Measurements from ENCODE around the gene B3GALT5. TPM values are rescaled to one million over a fixed set of nuclear protein-coding genes. Genes with fewer than 3 reads are reported as not detected.

B3GALT5 gene
- polyA plus RNA-seq, 1 donor (not counting 4 experiments of a cell fraction or from before 2014, with no cell fraction given), result not detected

DNA sequence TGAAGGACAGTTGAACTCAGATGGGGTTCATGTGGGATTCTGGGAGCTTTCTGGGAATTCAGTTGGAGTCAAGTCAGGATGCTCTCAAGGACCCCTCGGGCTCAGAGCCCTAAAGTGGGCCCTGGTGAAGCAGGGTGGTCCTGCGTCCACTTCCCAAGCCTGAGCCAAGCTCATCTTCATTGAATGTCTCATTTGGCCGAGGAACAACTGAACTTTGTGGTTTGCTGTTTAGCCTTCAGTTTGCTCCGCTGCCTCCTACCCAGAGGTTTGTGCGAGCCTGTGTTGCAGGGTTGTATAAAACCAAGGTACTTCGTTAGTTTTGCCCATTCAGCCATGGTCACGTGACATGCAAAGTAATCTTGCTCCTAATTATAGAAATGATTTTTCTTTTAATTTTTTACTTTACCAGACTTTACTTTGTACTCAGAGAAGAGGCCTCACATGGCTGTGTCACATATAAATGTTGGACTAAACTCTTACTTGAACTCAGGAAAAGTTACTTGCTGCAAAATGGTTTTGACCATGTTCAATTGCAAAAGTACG, 49.7 kb downstream of the B3GALT5 start:
- FAIRE-seq, result no peak

DNA sequence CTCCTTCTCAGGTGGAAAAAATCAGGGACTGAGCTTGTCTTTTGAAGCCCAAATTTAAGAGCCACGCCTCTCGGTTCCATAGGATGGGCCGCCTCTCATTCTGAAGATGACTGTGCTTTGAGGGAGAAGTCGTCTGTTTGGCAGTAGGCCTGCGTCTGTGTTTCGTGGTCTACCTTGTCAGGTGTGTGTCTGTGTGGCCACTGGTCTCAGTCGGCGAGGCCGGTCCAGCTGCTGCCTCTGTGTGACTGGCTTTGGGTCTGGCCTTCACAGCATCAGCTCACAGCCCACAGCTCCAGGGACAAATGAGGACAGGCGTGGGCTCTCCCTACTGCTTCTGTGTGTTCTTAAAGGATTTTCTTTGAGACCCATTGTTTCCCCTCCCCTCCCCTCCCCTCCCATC, 50.3 kb downstream of the B3GALT5 start:
- Histone ChIP-seq H3K27me3 (ENCODE audit: control insufficient read depth, extremely low read depth, insufficient read depth, low read length) (no peaks in the 10 kb centered on the region), H4K20me1 (ENCODE audit: control insufficient read depth, extremely low read depth, insufficient read depth, low read length) (no peaks in the 10 kb centered on the region), H3K9ac (ENCODE audit: control insufficient read depth, extremely low read depth, insufficient read depth, low read length) (no peak overlapping the region), H3K9me1 (ENCODE audit: control insufficient read depth, extremely low read depth, insufficient read depth, low read length) (no peaks in the 10 kb centered on the region), H3K4me1 (ENCODE audit: control insufficient read depth, extremely low read depth, insufficient read depth, low read length) (no peaks in the 10 kb centered on the region), H3K36me3 (ENCODE audit: control insufficient read depth in 2 of 2, extremely low read depth in 1 of 2, insufficient read depth in 2 of 2, low read length in 2 of 2) (no peaks in the 10 kb centered on the region), H3K4me2 (ENCODE audit: control insufficient read depth, extremely low read depth, insufficient read depth, low read depth, low read length) (no peak overlapping the region), H3K27ac (ENCODE audit: control insufficient read depth, insufficient read depth, low read length) (no peak overlapping the region), H3K4me3 (ENCODE audit: control insufficient read depth in 2 of 3, extremely low read depth in 1 of 3, insufficient read depth in 2 of 3, low read depth in 1 of 3, low read length in 3 of 3) (no peak overlapping the region), H3K9me3 (ENCODE audit: control insufficient read depth, low read depth, low read length) (peaks cover 8% of the 10 kb centered on the region), H2AFZ (ENCODE audit: control insufficient read depth, low read length) (no peak overlapping the region), H3K79me2 (ENCODE audit: control insufficient read depth, insufficient read depth, low read length) (no peaks in the 10 kb centered on the region)
- FAIRE-seq (no peak), DNase-seq (ENCODE audit: low read depth, low spot score) (no peak)
- no peak for TF ChIP-seq EZH2 (IDR thresholded peaks at IDR 0.05; ENCODE audit: low read length)
- TF ChIP-seq, protein P1, sequence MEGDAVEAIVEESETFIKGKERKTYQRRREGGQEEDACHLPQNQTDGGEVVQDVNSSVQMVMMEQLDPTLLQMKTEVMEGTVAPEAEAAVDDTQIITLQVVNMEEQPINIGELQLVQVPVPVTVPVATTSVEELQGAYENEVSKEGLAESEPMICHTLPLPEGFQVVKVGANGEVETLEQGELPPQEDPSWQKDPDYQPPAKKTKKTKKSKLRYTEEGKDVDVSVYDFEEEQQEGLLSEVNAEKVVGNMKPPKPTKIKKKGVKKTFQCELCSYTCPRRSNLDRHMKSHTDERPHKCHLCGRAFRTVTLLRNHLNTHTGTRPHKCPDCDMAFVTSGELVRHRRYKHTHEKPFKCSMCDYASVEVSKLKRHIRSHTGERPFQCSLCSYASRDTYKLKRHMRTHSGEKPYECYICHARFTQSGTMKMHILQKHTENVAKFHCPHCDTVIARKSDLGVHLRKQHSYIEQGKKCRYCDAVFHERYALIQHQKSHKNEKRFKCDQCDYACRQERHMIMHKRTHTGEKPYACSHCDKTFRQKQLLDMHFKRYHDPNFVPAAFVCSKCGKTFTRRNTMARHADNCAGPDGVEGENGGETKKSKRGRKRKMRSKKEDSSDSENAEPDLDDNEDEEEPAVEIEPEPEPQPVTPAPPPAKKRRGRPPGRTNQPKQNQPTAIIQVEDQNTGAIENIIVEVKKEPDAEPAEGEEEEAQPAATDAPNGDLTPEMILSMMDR (optimal IDR thresholded peaks at IDR 0.05 in 1 of 3, IDR thresholded peaks at IDR 0.05 in 1 of 3, conservative IDR thresholded peaks at IDR 0.05 in 1 of 3; ENCODE audit: extremely low read depth in 1 of 3, insufficient read depth in 2 of 3, low read length in 3 of 3), result no peak
- dilution Hi-C loops (cut with MboI; ENCODE audit: extremely low pct_ligation_motif_present, low sequenced_read_pairs), result no loop called here

More for the DNA sequence above, 49.7 kb downstream of the B3GALT5 start:
- Histone ChIP-seq H2AFZ (ENCODE audit: control insufficient read depth, low read length) (no peak overlapping the region), H3K9ac (ENCODE audit: control insufficient read depth, extremely low read depth, insufficient read depth, low read length) (no peak overlapping the region), H3K4me1 (ENCODE audit: control insufficient read depth, extremely low read depth, insufficient read depth, low read length) (no peaks in the 10 kb centered on the region), H3K4me2 (ENCODE audit: control insufficient read depth, extremely low read depth, insufficient read depth, low read depth, low read length) (no peak overlapping the region), H3K27ac (ENCODE audit: control insufficient read depth, insufficient read depth, low read length) (no peak overlapping the region), H4K20me1 (ENCODE audit: control insufficient read depth, extremely low read depth, insufficient read depth, low read length) (no peaks in the 10 kb centered on the region), H3K36me3 (ENCODE audit: control insufficient read depth in 2 of 2, extremely low read depth in 1 of 2, insufficient read depth in 2 of 2, low read length in 2 of 2) (no peaks in the 10 kb centered on the region), H3K9me1 (ENCODE audit: control insufficient read depth, extremely low read depth, insufficient read depth, low read length) (no peaks in the 10 kb centered on the region), H3K9me3 (ENCODE audit: control insufficient read depth, low read depth, low read length) (peaks cover 7% of the 10 kb centered on the region), H3K79me2 (ENCODE audit: control insufficient read depth, insufficient read depth, low read length) (no peaks in the 10 kb centered on the region), H3K4me3 (ENCODE audit: control insufficient read depth in 2 of 3, extremely low read depth in 1 of 3, insufficient read depth in 2 of 3, low read depth in 1 of 3, low read length in 3 of 3) (no peak overlapping the region), H3K27me3 (ENCODE audit: control insufficient read depth, extremely low read depth, insufficient read depth, low read length) (no peaks in the 10 kb centered on the region)
- dilution Hi-C loops (cut with MboI; ENCODE audit: extremely low pct_ligation_motif_present, low sequenced_read_pairs), result no loop called here
- DNase-seq (ENCODE audit: low read depth, low spot score), result no peak
- no peak for TF ChIP-seq EZH2 (IDR thresholded peaks at IDR 0.05; ENCODE audit: low read length)
- TF ChIP-seq, protein P1 (optimal IDR thresholded peaks at IDR 0.05 in 1 of 3, IDR thresholded peaks at IDR 0.05 in 1 of 3, conservative IDR thresholded peaks at IDR 0.05 in 1 of 3; ENCODE audit: extremely low read depth in 1 of 3, insufficient read depth in 2 of 3, low read length in 3 of 3), result no peak
